Measurements from ENCODE around the gene DECR2.

Gene DECR2, protein sequence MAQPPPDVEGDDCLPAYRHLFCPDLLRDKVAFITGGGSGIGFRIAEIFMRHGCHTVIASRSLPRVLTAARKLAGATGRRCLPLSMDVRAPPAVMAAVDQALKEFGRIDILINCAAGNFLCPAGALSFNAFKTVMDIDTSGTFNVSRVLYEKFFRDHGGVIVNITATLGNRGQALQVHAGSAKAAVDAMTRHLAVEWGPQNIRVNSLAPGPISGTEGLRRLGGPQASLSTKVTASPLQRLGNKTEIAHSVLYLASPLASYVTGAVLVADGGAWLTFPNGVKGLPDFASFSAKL

DNA sequence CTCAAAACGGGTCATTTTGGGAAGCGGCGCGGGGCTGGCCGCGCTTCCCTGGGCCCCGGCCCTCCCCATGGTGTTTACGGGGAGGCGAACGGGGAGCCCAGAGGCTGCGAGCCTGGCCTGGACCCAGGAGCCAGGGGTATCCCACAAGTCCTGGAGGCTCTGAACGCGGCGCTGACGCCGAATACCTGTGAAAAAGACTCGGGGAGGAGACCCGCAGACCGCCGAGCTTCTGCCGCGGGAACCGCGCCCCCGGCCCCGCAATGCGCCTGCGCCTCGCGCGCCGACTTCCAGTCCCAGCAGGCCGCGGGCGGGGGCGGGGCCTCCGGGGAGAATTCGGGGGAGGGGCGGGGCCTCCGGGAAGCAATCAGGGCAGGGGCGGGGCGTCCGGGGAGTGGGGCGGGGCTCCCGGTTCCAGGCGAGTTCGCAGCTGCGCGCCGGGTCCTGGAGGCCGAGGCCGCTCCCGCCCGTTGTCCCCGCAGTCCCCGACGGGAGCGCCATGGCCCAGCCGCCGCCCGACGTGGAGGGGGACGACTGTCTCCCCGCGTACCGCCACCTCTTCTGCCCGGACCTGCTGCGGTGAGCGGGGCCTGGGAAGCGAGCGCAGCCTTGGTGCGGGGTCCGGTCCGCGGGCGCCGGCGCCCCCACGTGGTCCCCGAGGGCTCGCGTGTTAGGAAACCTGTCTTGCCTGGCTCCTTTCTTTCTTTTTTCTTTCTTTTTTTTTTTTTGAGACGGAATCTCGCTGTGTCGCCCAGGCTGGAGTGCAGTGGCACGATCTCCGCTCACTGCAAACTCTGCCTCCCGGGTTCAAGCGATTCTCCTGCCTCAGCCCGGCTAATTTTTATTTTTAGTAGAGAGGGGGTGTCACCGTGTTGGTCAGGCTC lies at the start of gene DECR2:
DECR2 (plus strand) TSS at position 418 of the 881 bp plus-strand sequence; CDS start at position 497, 79 bp downstream.
- peak within 1 kb of the TSS; percentile 88 for H3K4me3 ChIP-seq (ENCODE audit: low read depth, low read length)
- peak; percentile 86 for DNase-seq (ENCODE audit: low read depth, low spot score)
- TF ChIP-seq CTCF (IDR thresholded peaks at IDR 0.05; ENCODE audit: low read depth, low read length): peak; percentile 50
- in situ Hi-C loops (cut with HindIII; ENCODE audit: low sequenced_read_pairs): no loop called here

DNA sequence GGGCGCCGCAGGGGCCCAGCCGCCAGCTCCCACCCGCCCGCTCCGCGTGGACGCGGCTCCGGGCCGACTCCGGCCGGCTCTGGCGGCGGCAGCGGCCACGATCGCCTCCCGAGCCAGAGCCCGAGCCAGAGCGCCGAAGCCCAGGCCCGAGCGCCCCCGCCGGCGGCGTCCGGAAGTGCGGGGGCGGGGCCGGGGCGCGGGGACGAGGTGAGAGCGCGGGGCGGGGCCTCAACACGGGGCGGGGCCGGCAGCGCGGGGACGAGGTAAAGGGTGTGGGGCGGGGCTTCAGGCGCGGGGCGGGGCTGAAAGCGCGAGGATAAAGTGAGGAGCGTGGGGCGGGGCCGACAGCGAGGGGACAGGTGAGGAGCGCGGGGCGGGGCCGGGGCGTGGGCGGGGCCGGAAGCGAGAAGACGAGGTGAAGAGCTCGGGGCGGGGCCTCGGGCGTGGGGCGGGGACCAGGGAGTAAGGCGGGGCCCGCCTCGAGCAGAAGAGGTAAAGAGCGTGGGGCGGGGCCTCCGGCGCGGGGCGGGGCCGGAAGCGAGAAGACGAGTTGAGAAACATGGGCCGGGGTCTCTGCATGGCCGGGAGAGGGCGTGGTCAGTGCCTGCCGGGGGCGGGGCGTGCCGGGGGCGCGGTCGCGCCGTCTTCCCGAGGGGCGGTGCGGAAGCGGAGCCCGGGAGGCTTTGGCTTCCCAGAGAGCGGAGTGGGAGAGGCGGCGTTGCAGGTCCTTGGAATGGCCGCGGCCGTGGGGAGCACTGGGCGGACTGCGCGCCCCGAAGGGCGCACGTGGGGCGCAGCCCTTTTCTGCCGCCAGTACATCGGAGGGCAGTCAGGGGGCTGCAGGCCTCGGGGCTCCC lies 48.9 kb upstream of the DECR2 start, which contains the start of gene AXIN1:
AXIN1 (minus strand) TSS at position 177 of the 857 bp plus-strand sequence. CDS start 5,698 bp downstream, outside the sequence.
- H3K4me3 ChIP-seq (ENCODE audit: low read depth, low read length): peak within 1 kb of the TSS; percentile 54

GRCh38 chr16:353404-354290 lies 48.0 kb upstream of the DECR2 start:
- in situ Hi-C loops (cut with HindIII; ENCODE audit: low sequenced_read_pairs): no loop called here
- TF ChIP-seq CTCF (IDR thresholded peaks at IDR 0.05; ENCODE audit: low read depth, low read length): no peak
- peak overlapping the region; percentile 32 for H3K4me3 ChIP-seq (ENCODE audit: low read depth, low read length)
- no peak for DNase-seq (ENCODE audit: low read depth, low spot score)

More for the DNA sequence above, 48.9 kb upstream of the DECR2 start, which contains the start of gene AXIN1:
- TF ChIP-seq CTCF (IDR thresholded peaks at IDR 0.05; ENCODE audit: low read depth, low read length): peak; percentile 50
- peak; percentile 91 for DNase-seq (ENCODE audit: low read depth, low spot score)
- in situ Hi-C loops (cut with HindIII; ENCODE audit: low sequenced_read_pairs): no loop called here

DNA sequence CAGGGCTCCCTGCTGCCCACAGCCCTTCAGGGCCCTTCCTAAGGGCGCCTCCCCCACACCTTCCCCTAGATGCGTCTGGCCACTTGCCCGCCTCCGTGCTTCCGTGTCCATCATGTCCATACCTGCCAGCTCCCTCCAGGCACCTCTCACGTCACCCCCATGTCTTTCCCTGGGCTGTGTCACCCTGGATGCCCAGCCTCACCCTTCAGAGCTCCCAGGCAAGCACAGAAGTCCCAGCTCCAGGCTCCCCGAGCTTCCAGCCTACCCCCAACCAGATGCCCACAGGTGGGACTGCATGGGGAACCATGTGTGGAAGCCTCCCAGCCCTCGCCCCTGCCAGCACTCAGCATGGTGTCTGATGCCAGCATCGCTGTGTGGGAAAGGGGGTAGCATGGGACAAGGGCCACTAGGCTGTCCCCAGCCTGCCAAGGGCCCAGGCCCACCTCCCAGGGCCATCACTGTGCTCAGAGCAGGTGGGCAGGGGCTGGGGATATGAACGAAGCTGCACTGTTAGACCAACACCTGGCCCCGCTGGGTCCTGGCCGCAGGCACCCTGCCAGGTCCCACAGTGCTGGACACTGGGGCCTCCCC lies 47.3 kb upstream of the DECR2 start:
- H3K4me3 ChIP-seq (ENCODE audit: low read depth, low read length): no peak overlapping the region
- in situ Hi-C loops (cut with HindIII; ENCODE audit: low sequenced_read_pairs): no loop called here
- no peak for DNase-seq (ENCODE audit: low read depth, low spot score)
- no peak for TF ChIP-seq CTCF (IDR thresholded peaks at IDR 0.05; ENCODE audit: low read depth, low read length)

GRCh38 chr16:354971-355461 lies 46.7 kb upstream of the DECR2 start:
- TF ChIP-seq CTCF (IDR thresholded peaks at IDR 0.05; ENCODE audit: low read depth, low read length): no peak
- in situ Hi-C loops (cut with HindIII; ENCODE audit: low sequenced_read_pairs): no loop called here
- DNase-seq (ENCODE audit: low read depth, low spot score): no peak
- no peak overlapping the region for H3K4me3 ChIP-seq (ENCODE audit: low read depth, low read length)

Data from astrocyte of the spinal cord (primary cell).